Calu3 (cell line): ENCODE measurements around the gene RFLNA. TPM values are rescaled to one million over a fixed set of nuclear protein-coding genes. Genes with fewer than 3 reads are reported as not detected.

Source experiments
- BruUV-seq: library from RNA; stranded (reverse); fragments of 400-500 nt; replicated peaks from 2 replicates; lab custom pipeline; 2021; lab: Mats Ljungman, UMichigan
- CTCF ChIA-PET: fragments of 300-600 bp; sonication (Branson Sonifier 250); formaldehyde crosslinking; loops from one replicate; lab custom pipeline; 2022; ENCODE audit warnings: antibody characterized with exemption; lab: Charles Lee
- DNase-seq: peaks from one replicate; pipeline ENCODE4 v3.0.0; 2022
- H3K27ac Mint-ChIP-seq: one replicate; pipeline ENCODE4 v1.8.0; 2022; ENCODE audit warnings: mixed read lengths; ENCODE audit not compliant: unreplicated experiment
- H3K27me3 Mint-ChIP-seq: one replicate; pipeline ENCODE4 v1.8.0; 2022; ENCODE audit warnings: mixed read lengths; ENCODE audit not compliant: unreplicated experiment
- H3K36me3 Mint-ChIP-seq: one replicate; pipeline ENCODE4 v1.8.0; 2022; ENCODE audit warnings: mild to moderate bottlenecking, moderate library complexity, mixed read lengths; ENCODE audit not compliant: insufficient read depth, unreplicated experiment
- H3K4me1 Mint-ChIP-seq: one replicate; pipeline ENCODE4 v1.8.0; 2022; ENCODE audit warnings: mild to moderate bottlenecking, low read depth, mixed read lengths; ENCODE audit not compliant: unreplicated experiment
- H3K4me3 Mint-ChIP-seq: one replicate; pipeline ENCODE4 v1.8.0; 2022; ENCODE audit warnings: mild to moderate bottlenecking, low read depth, moderate library complexity, mixed read lengths; ENCODE audit not compliant: unreplicated experiment
- H3K9me3 Mint-ChIP-seq: one replicate; pipeline ENCODE4 v1.8.0; 2022; ENCODE audit warnings: low read depth, mixed read lengths; ENCODE audit not compliant: unreplicated experiment
- CTCF ChIP-seq: fragments of 200-600 bp; IDR thresholded peaks from one replicate; pipeline ENCODE4 v1.8.0; 2022; ENCODE audit warnings: antibody characterized with exemption; ENCODE audit not compliant: unreplicated experiment
- intact Hi-C: fragments of 100-400 bp; cut with micrococcal nuclease; formaldehyde crosslinking; loops from one replicate; pipeline ENCODE4 v1.10.0; 2022; ENCODE audit not compliant: unreplicated experiment
- total RNA-seq: library from RNA; stranded (reverse); gene quantifications from 2 replicates; pipeline ENCODE4 v1.2.3, GENCODE V29; 2022

The RFLNA gene
- total RNA-seq, 1 experiment from 2014 or later: not detected

GRCh38 chr12:124273630-124274029 lies 21.3 kb upstream of the RFLNA start:
- no peak for TF ChIP-seq CTCF
- no TSS peak for BruUV-seq
- Mint-ChIP-seq H3K27ac (no peak overlapping the region), H3K4me1 (no peaks in the 10 kb centered on the region), H3K36me3 (no peaks in the 10 kb centered on the region), H3K9me3 (no peaks in the 10 kb centered on the region), H3K27me3 (peaks cover 82% of the 10 kb centered on the region), H3K4me3 (no peak overlapping the region)
- CTCF ChIA-PET: interaction anchor here (0.6 to 1.2 kb wide), 2 partner anchors 11 to 69 kb away, joined by 3 read pairs; no protein-coding TSS in a partner anchor
- DNase-seq: peak; percentile 34
- intact Hi-C loops: no loop called here

- no peaks in the 10 kb centered on the region for H3K9me3 Mint-ChIP-seq
- intact Hi-C loops: no loop called here
- no peak for DNase-seq
- H3K4me3 Mint-ChIP-seq: no peak overlapping the region
- no peak overlapping the region for H3K27ac Mint-ChIP-seq
- CTCF ChIA-PET: interaction anchor here (1.2 kb wide), 1 partner anchor 8 kb away, joined by 3 read pairs; no protein-coding TSS in a partner anchor
- BruUV-seq: no TSS peak
- no peak for TF ChIP-seq CTCF
- H3K36me3 Mint-ChIP-seq: no peaks in the 10 kb centered on the region
- H3K27me3 Mint-ChIP-seq: peaks cover 82% of the 10 kb centered on the region
- no peaks in the 10 kb centered on the region for H3K4me1 Mint-ChIP-seq
Observed at GRCh38 chr12:124276337-124276736, 18.6 kb upstream of the RFLNA start.

GRCh38 chr12:124277394-124278241 lies 17.3 kb upstream of the RFLNA start:
- CTCF ChIA-PET: interaction anchor here (0.7 to 1.2 kb wide), 2 partner anchors 9 to 111 kb away, joined by 3 to 8 read pairs; no protein-coding TSS in a partner anchor
- BruUV-seq: no TSS peak
- Mint-ChIP-seq H3K9me3 (no peaks in the 10 kb centered on the region), H3K4me1 (no peaks in the 10 kb centered on the region), H3K4me3 (no peak overlapping the region), H3K36me3 (no peaks in the 10 kb centered on the region), H3K27ac (no peak overlapping the region), H3K27me3 (peaks cover 82% of the 10 kb centered on the region)
- DNase-seq: no peak
- no peak for TF ChIP-seq CTCF
- intact Hi-C loops: no loop called here

- no peaks in the 10 kb centered on the region for H3K4me1 Mint-ChIP-seq
- CTCF ChIA-PET: no interaction called here
- intact Hi-C loops: no loop called here
- H3K9me3 Mint-ChIP-seq: no peaks in the 10 kb centered on the region
- no peaks in the 10 kb centered on the region for H3K36me3 Mint-ChIP-seq
- no TSS peak for BruUV-seq
- H3K27ac Mint-ChIP-seq: no peak overlapping the region
- no peak for TF ChIP-seq CTCF
- DNase-seq: no peak
- H3K4me3 Mint-ChIP-seq: no peak overlapping the region
- peaks cover 91% of the 10 kb centered on the region for H3K27me3 Mint-ChIP-seq
Observed at GRCh38 chr12:124278389-124279101, 16.3 kb upstream of the RFLNA start.
